Left hindlimb (tissue), 1 donor: Measurements from ENCODE around the gene ACER3.
"Not testable (repeated sequence)": the region's sequence is repeated elsewhere in the genome, so short reads cannot be mapped to it uniquely, and the experiment has no call there.

ENCODE experiments used
- DNase-seq: peaks from one replicate; pipeline ENCODE4 v3.0.0-alpha.2; 2018

The ACER3 gene

GRCh38 chr11:76880956-76881355, 20.2 kb downstream of the ACER3 start:
- no peak for DNase-seq

DNA sequence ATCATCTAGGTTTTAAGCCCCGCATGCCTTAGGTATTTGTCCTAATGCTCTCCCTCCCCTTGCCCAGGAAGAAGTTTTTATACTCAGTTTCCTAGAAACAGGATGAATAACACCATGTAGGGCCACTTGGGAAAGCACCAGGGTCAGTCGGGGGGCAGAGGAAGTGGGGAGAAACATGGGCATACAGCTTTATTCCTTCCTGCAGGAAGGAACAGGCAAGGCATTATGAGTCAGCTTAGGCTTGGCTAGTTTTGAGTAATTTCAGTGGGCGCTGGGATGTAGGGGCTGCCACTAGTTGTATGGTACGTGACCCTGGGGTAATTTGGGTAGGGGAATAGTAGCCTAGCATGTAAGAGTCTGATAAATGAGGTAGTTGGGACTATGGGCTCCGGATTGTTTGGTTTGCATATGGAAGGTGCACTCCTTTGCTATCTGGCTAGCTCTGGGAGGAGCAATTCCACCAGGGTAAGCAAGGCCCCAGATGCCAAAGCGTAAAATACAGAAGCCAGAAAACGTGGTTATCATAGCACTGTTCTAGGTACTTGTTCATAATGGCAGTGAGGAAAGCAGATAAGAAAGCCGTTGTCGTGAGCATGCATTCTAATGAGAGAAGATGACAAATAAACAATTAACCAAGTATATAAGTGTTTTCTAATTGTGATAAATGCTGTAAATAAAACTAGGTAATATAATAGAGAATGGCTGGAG, 24.8 kb downstream of the ACER3 start:
- peak; percentile 51 for DNase-seq

DNA sequence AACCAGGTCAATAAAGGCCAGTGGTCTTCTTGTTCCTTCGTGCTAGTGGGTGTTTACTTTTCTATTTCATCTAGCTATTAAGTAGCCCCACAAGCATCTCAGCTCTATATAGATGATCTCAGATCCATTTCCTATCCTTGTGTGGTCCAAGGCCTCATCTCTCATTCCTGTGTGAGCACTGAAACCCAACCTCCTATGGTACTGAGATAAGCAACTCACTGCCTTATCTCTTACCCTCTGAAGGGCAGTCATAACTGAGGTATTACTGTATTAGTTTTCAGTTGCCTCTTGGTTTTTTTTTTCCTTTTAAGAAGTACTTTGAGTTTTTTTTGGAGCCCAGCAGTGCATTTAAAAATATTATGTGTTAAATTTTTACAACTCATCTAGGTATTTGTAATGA, 28.3 kb downstream of the ACER3 start:
- DNase-seq: no peak

GRCh38 chr11:76889411-76889975, 28.8 kb downstream of the ACER3 start:
- no peak for DNase-seq

DNA sequence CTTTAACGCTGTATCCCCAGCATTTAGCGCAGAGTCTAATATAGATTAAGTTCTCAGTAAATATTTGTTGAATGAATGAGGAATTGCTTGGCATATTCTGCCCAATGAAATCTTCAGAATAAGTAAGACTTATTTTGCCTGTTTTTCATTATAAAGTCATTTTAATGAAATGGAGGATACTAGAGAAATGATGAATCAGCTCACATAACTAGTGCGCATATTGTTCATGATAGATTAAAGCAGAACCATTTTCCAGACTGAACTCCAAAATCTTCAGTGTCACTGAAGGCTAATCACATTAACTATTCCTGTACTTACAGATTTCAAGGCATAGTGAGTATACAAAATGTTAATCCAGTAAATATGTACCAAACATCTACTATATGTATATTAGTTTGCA, 29.6 kb downstream of the ACER3 start:
- DNase-seq: no peak

DNA sequence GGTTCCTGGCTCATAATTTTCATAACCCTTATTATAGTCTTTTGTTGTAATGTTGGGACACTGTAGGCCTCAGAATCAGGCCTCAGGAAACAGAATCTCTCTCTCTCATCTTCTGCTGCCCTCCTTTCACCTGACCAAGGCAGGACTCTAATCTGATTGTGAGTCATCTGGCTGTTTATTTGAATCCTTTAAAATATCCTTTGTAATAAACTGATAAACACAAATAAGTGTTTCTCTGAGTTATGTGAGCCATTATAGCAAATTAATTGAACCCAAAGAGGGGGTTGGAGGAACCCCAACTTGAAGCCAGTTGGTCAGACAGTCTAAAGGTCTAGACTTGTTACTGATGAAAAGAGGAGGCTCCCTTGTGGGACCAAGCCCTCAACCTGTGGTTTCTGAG, 30.6 kb downstream of the ACER3 start:
- DNase-seq: no peak

DNA sequence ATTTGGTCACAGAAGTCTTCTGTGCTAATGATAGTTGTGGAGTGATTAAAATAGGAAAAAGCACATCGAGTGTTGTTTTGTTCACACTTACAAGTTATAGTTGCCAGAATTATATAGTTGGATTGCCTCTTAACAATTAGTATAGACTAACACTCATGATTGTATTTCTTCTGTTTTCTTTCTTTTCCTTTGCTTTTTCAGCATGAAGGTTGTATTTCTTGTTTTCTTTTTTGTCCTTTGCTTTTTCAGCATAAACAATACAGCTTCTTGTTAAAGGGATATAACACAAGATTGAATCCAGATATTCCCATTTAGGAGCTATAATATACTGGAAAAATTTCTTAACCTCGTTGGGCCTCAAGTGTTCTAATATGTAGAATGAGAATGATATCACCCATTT, 31.1 kb downstream of the ACER3 start:
- no peak for DNase-seq

- no peak for DNase-seq
Observed at GRCh38 chr11:76892306-76892705, 31.6 kb downstream of the ACER3 start.

- DNase-seq: no peak
Observed at GRCh38 chr11:76897233-76897632, 36.5 kb downstream of the ACER3 start.

- DNase-seq: no peak
Observed at GRCh38 chr11:76901144-76901543, 40.4 kb downstream of the ACER3 start.

DNA sequence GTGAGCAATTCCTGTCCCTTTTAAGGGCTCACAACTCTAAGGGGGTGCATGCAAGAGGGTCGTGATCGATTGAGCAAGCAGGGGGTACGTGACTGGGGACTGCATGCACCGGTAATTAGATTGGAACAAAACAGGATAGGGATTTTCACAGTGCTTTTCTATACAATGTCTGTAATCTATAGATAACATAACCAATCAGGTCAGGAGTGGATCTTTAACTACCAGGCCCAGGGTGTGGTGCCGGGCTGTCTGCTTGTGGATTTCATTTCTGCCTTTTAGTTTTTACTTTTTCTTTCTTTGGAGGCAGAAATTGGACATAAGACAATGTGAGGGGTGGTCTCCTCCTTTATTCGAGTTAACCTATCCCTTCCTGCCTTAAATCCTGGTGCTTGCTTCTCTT, 40.9 kb downstream of the ACER3 start:
- not testable (repeated sequence) for DNase-seq

DNA sequence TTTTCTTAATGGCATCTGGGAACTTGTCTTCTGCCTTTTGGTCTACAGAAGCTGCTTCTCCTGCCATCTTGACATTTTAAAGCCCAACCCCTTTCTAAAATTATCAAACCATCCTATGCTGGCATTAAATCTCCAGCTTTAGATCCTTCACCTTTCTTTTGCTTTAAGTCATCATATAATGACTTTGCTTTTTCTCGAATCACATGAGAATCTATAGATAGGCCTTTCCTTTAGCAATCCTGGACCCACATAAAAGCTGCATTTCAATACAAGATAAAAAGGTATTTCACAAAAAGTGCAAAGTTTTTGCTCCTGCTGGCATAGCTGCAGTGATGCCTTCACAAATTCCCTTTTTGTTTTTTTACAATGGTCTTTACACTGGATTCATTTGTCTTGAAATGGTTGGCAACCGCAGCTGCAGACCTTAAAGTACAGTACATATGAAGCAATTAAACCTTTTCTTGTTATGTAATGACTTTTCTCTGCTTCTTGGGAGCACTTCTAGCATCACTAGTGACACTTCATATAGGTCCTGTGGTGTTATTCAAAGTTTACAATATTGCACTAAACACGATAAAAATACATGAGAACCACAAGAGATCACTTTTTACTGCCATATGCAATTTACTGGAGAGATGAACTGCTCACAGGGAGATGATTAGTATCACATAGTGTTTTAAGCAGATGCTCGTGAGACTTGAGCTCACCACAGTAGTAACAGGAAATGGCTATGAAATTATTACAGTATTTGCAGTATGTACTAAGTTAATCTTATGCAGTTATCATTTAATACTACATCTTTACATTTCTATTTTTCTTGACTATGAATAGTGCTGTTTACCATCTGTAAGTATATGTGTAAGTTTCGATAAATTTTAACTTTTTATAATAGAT, 41.6 kb downstream of the ACER3 start:
- DNase-seq: no peak

DNA sequence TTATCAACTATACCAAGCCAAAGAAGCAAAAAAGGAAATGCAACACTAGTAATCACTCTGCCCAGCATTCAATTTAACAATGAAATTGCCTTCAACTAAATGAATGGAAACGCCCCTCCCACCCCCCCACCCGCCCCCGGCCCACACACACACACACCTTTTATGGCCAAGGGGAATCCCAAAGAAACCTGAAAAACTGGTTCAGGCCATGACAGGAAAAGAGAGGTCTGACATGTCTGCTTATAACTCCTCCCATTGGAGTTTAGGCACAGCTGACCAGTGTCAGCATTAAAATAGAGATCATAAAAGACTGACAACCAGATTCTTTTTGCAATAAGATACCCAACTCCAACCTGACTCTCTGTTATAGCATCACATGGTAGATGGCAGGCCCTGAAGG, 42.6 kb downstream of the ACER3 start:
- DNase-seq: no peak

DNA sequence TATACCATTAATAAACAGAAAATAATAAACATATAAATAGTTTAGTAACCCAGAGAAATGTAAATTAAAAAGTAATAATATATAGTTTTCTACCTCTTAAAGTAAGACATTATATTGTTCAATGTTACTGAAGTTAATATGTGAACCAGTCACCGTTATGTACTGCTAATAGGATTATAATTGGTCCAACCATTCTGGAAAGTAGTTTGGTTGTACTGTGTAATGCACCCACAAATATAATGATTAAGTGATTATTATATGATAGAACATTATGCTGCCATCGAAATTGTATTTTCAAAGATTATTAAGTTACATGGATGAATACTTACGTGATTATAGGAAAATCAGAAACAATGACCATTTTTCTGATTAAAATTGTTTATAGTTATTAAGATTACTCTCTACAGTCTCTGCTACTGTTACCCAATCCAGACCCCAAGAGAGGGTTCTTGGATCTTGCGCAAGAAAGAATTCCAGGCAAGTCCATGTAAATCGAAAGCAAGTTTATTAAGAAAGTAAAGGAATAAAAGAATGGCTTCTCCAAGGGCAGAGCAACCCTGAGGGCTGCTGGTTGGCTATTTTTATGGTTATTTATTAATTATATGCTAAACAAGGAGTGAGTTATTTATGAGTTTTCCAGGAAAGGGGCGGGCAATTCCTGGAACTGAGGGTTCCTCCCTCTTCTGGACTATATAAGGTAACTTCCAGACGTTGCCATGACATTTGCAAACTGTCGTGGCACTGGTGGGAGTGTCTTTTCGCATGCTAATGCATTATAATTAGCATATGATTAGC, 50.1 kb downstream of the ACER3 start:
- DNase-seq: no peak

- no peak for DNase-seq
Observed at GRCh38 chr11:76911415-76911808, 50.7 kb downstream of the ACER3 start.

- no peak for DNase-seq
Observed at GRCh38 chr11:76916712-76917111, 56.0 kb downstream of the ACER3 start.

GRCh38 chr11:76918941-76919386, 58.2 kb downstream of the ACER3 start:
- no peak for DNase-seq

GRCh38 chr11:76919467-76919866, 58.7 kb downstream of the ACER3 start:
- DNase-seq: no peak

DNA sequence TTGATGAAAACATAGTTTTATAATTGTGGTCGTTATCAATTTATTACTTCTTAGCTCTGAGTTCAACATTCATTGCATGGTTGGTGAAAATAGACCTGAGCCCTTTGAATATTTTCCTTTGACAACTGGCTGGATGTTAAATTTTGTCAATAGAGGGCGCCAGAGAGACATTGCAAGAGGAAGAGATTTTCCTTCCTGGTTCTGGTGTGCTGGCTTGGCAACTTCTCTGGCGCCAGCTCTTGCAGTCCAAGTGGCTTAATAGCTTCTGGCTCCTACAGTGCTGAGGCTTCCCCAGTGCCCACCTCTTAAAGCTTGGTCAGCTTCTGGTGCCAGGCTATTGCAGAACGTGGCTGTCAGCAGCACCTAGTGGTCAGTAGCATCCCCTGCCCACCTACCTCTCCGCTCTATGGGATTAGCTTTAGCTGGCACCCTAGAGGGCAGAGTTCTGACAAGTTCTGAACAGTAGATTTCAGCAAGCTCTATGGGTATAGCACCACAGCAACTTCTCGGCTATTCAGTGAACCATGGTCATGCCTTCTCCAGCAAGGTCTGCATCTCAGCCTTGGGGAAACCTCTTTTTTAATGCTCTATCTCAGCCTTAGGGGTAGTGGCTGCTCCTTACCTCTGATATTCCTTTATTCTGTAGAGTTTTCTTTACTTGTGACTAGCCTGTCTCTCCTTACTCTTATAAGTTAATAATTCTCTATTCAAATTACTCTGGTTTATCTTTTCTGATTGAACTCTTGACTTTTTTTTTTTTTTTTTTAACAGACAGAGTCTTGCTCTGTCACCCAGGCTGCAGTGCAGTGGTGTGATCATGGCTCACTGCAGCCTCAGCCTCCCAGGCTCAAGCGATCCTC, 59.4 kb downstream of the ACER3 start:
- DNase-seq: peak; percentile 76

- DNase-seq: no peak
Observed at GRCh38 chr11:76927160-76927559, 66.4 kb downstream of the ACER3 start.

DNA sequence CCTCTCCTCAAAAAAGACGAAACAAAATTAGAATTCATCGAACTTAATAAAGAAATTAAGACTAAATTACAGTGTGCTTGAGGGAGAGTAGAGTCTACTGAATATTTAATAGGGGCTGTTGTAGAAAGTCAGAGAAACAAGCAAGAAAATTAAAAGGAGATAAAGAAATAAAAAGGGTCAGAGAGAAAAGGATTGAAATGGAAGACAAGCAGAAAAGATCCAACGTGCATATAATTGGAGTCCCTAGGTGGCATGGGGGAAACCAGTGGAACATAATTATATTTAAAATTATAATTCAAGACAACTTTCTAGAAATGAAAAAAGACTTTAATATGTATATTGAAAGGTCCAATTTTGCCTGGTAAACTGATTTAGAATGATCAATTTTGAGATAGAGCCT, 74.3 kb downstream of the ACER3 start:
- DNase-seq: no peak

GRCh38 chr11:76939219-76939631, 78.5 kb downstream of the ACER3 start:
- no peak for DNase-seq
